Smooth muscle cell (in vitro differentiated cells): ENCODE measurements around the gene TCFL5. TPM values are rescaled to one million over a fixed set of nuclear protein-coding genes. Genes with fewer than 3 reads are reported as not detected.

Source experiments
- DNase-seq: peaks from one replicate; lab custom pipeline; 2025; ENCODE audit not compliant: unreplicated experiment; lab: John Stamatoyannopoulos, UW
- H2AFZ ChIP-seq: fragments of 200-600 bp; sonication (generic); 2 replicates; pipeline ENCODE4 v1.6.0; 2016; ENCODE audit warnings: antibody characterized with exemption, low read depth, mild to moderate bottlenecking
- H3F3A ChIP-seq: fragments of 200-600 bp; sonication (generic); 2 replicates; pipeline ENCODE4 v1.6.0; 2017; ENCODE audit warnings: antibody characterized with exemption, low read depth
- H3K27ac ChIP-seq: fragments of 200-600 bp; sonication (generic); 2 replicates; pipeline ENCODE4 v1.5.1; 2016; ENCODE audit warnings: low read depth, mild to moderate bottlenecking
- H3K27me3 ChIP-seq: fragments of 200-600 bp; sonication (generic); 2 replicates; pipeline ENCODE4 v1.6.1; 2016; ENCODE audit warnings: low read depth, mild to moderate bottlenecking
- H3K36me3 ChIP-seq: fragments of 200-600 bp; sonication (generic); 2 replicates; pipeline ENCODE4 v1.5.1; 2016; ENCODE audit warnings: low read depth
- H3K4me1 ChIP-seq: fragments of 200-600 bp; sonication (generic); 2 replicates; pipeline ENCODE4 v1.5.1; 2016; ENCODE audit warnings: low read depth
- H3K4me2 ChIP-seq: fragments of 200-600 bp; sonication (generic); 2 replicates; pipeline ENCODE4 v1.6.0; 2016; ENCODE audit warnings: mild to moderate bottlenecking
- H3K4me3 ChIP-seq: fragments of 200-600 bp; sonication (generic); 2 replicates; pipeline ENCODE4 v1.5.1; 2016; ENCODE audit warnings: mild to moderate bottlenecking
- H3K79me2 ChIP-seq: fragments of 200-600 bp; sonication (generic); 2 replicates; pipeline ENCODE4 v1.6.0; 2016; ENCODE audit warnings: low read depth, mild to moderate bottlenecking
- H3K9ac ChIP-seq: fragments of 200-600 bp; sonication (generic); 2 replicates; pipeline ENCODE4 v1.6.0; 2016; ENCODE audit warnings: low read depth
- H3K9me3 ChIP-seq: fragments of 200-600 bp; sonication (generic); replicated peaks from 2 replicates; pipeline ENCODE4 v1.5.1; 2016; ENCODE audit warnings: low read depth
- H4K20me1 ChIP-seq: fragments of 200-600 bp; sonication (generic); 2 replicates; pipeline ENCODE4 v1.6.0; 2016; ENCODE audit warnings: low read depth
- WGBS: methylation state at CpG from one replicate; pipeline ENCODE4 v1.1.7; 2016; ENCODE audit warnings: low lambda C conversion rate; 5-methylcytosine and 5-hydroxymethylcytosine counted together
- polyA plus RNA-seq: library from polyadenylated mRNA; unstranded; fragments of >200 nt; fragmentation: Nextera tagmentation; extraction: Ambion mirVana; gene quantifications from 2 replicates; pipeline ENCODE4 v1.2.1, GENCODE V29; 2016
- total RNA-seq: library from RNA; depleted of rRNA; stranded (reverse); fragments of >200 nt; gene quantifications from 2 replicates; pipeline ENCODE4 v1.2.3, GENCODE V29; 2014
- TF ChIP-seq, protein P1 (sequence below): fragments of 200-600 bp; sonication (generic); IDR thresholded peaks from 2 replicates; pipeline ENCODE4 v1.5.1; 2017; ENCODE audit warnings: borderline replicate concordance, mild to moderate bottlenecking, antibody characterized with exemption; ENCODE audit not compliant: insufficient read depth, poor library complexity, severe bottlenecking

TCFL5 gene
- total and polyA plus RNA-seq, 2 experiments from 2014 or later, result 9.5 to 12.5 TPM

DNA sequence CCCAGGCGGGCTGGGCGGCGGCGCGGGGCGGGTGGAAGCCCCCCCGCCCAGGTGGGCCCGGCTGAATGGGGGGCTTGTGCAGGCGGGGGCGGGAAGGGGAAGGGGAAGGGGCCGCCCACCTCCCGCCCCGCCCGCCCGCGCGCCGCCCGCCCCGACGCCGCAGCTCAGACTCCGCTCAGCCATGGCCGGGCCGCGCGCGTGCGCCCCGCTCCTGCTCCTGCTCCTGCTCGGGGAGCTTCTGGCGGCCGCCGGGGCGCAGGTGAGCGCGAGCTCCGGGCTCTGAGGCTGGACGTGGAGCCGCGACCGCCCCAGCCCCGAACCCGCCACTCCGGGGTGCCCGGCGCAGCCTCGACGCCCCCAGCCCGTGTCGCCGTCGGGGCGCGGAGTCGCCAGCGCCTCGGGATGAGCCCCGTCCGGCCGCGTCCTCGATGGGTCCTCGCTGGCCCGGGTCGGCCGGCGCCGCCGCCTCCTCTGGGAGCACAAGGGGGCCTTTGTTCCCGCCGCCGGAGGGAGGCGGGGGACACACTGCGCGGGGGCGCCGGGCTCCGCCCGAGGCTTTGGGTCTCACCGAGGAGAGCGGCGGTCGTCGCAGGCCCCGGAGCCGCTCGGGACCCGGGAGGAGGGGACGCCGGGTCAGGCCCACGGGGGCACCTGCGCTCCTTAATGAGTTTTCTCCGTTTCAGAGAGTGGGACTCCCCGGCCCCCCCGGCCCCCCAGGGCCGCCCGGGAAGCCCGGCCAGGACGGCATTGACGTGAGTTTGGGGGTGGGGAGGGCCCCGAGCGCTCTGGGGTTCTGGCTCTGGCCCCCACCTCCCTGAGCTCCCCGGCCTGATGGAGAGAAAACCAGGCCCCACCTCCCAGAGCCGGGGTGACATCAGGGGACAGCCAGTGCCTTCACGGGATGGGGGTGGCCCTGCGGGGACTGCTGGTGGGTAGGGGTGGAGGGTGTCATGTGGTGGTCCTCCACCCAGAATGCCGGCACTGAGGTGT is 44.4 kb downstream of the TCFL5 start, which contains the start of gene COL9A3:
Gene COL9A3, plus strand, starts transcription at position 167 of the 990 bp plus-strand sequence. Its CDS starts 15 bp downstream, at position 182.
- Histone ChIP-seq H3K9me3 (no peaks in the 10 kb centered on the region), H3K79me2 (no peaks in the 10 kb centered on the region), H3K9ac (no peak within 1 kb of the TSS), H3F3A (peaks cover 13% of the 10 kb centered on the region), H3K27ac (no peak within 1 kb of the TSS), H3K27me3 (no peaks in the 10 kb centered on the region), H2AFZ (peak within 1 kb of the TSS; percentile 66), H4K20me1 (no peaks in the 10 kb centered on the region), H3K36me3 (no peaks in the 10 kb centered on the region), H3K4me2 (peak within 1 kb of the TSS; percentile 99), H3K4me1 (peaks cover 35% of the 10 kb centered on the region), H3K4me3 (peak within 1 kb of the TSS; percentile 56)
- DNase-seq, result no peak
- 7% methylated on average over 57 of the region's 108 CpGs for WGBS
- TF ChIP-seq, protein P1, sequence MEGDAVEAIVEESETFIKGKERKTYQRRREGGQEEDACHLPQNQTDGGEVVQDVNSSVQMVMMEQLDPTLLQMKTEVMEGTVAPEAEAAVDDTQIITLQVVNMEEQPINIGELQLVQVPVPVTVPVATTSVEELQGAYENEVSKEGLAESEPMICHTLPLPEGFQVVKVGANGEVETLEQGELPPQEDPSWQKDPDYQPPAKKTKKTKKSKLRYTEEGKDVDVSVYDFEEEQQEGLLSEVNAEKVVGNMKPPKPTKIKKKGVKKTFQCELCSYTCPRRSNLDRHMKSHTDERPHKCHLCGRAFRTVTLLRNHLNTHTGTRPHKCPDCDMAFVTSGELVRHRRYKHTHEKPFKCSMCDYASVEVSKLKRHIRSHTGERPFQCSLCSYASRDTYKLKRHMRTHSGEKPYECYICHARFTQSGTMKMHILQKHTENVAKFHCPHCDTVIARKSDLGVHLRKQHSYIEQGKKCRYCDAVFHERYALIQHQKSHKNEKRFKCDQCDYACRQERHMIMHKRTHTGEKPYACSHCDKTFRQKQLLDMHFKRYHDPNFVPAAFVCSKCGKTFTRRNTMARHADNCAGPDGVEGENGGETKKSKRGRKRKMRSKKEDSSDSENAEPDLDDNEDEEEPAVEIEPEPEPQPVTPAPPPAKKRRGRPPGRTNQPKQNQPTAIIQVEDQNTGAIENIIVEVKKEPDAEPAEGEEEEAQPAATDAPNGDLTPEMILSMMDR, result no peak

DNA sequence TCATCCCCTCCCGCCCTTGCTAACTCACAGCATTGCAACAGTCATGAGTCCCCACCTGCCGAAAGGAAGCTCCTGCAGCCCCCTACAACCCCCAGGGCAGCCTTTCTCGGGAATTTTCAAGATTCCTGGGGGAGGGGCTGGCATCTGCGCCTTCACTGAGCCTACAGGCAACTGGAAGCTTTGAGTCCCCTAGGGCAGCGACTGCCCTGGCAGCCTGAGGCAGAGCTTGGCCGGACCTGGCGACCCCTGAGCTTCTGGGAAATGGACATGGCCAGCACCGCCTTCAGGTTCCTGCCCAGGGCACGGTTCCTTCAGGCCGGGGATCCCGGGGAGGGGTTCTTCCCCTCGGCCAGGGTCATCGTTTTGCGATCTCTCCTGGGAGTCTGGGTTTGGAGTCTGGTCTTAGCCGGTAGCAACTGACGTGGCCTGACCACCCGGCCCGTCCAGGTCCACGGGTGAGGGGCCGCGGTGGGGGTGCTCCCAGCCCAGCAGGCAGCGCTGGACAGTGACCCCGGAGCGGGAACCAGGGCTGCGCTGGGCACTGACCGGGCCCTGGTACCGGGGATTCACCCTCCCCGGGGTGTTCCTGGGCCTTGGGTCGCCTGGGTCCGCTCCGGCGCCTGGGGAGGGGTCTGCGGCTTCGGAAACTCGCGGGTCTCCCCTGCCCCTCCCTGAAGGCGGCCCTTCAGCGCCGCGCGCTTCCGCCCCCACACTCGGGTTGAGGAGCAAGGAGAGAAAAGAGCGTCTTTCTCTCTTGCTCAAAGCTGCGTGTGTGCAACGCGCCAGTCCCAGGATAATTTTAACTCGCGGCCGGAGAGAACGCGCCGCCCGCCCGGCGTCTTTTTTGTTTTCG is 45.4 kb downstream of the TCFL5 start:
- no peaks in the 10 kb centered on the region for H4K20me1 ChIP-seq
- 2% methylated on average over 53 of the region's 57 CpGs for WGBS
- no peak overlapping the region for H3K9ac ChIP-seq
- H3K4me3 ChIP-seq, result peak overlapping the region; percentile 56
- peak overlapping the region; percentile 99 for H3K4me2 ChIP-seq
- H3K27me3 ChIP-seq, result no peaks in the 10 kb centered on the region
- H3K79me2 ChIP-seq, result no peaks in the 10 kb centered on the region
- TF ChIP-seq, protein P1, result no peak
- no peak overlapping the region for H3K27ac ChIP-seq
- H3F3A ChIP-seq, result peaks cover 13% of the 10 kb centered on the region
- no peaks in the 10 kb centered on the region for H3K36me3 ChIP-seq
- no peaks in the 10 kb centered on the region for H3K9me3 ChIP-seq
- DNase-seq, result no peak
- H2AFZ ChIP-seq, result peak overlapping the region; percentile 66
- peaks cover 35% of the 10 kb centered on the region for H3K4me1 ChIP-seq

DNA sequence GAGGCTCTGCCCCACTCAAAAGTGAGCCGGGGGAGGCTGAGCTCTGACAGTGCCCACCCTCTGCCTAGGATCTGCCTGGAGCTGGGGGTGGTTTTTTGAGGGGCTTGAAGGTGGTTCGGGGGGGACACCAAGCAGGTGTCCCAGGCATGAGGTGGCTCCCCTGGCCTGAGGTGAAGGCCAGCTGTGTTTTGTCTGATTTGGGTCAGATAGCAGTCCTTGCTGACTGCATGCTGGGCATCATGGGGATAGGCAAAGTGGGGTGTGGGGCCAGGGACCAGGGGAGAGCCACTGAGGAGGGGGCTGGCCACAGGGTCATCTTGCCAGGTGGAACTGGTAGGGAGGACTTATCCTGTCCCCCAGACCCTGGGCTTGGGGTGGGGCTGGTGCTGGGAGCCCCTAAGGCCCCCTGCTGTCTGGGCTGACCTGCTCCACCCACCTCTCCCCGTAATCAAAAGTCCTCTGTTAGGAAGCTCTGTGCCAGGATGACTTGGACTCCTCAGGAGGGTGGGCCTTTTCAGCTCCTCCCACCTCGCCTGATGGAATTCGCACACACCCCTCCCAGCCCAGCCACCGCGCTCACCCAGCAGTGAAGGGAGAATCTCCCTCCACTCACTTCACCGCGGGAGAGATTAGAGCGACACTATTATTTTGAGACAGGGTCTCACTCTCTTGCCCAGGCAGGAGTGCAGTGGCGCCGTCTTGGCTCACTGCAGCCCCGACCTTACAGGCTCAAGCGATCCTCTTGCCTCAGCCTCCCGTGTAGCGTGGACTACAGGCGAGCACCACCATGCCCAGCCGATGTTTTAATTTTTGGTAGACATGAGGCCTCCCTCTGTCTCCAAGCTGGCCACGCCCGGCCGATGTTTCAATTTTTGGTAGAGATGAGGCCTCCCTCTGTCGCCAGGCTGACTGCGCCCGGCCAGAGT is 46.3 kb downstream of the TCFL5 start:
- 13% methylated on average over 24 of the region's 24 CpGs for WGBS
- no peaks in the 10 kb centered on the region for H3K36me3 ChIP-seq
- no peak overlapping the region for H3K27ac ChIP-seq
- H3K9ac ChIP-seq, result no peak overlapping the region
- H3F3A ChIP-seq, result peaks cover 13% of the 10 kb centered on the region
- DNase-seq, result no peak
- TF ChIP-seq, protein P1, result no peak
- H3K4me1 ChIP-seq, result peaks cover 35% of the 10 kb centered on the region
- no peak overlapping the region for H2AFZ ChIP-seq
- H3K4me3 ChIP-seq, result peak overlapping the region; percentile 56
- no peaks in the 10 kb centered on the region for H3K9me3 ChIP-seq
- no peaks in the 10 kb centered on the region for H3K27me3 ChIP-seq
- H3K4me2 ChIP-seq, result peak overlapping the region; percentile 99
- H3K79me2 ChIP-seq, result no peaks in the 10 kb centered on the region
- no peaks in the 10 kb centered on the region for H4K20me1 ChIP-seq
